Cardiac septum (tissue), 1 donor: ENCODE measurements around the gene LAMTOR3. TPM values are rescaled to one million over a fixed set of nuclear protein-coding genes. Genes with fewer than 3 reads are reported as not detected.

Experiments
- DNase-seq: peaks from one replicate; pipeline ENCODE4 v3.0.0-alpha.2; 2020; ENCODE audit warnings: low spot score
- intact Hi-C: fragments of 100-400 bp; cut with DNase I; formaldehyde crosslinking; loops from one replicate; pipeline ENCODE4 v1.14.0; 2022
- total RNA-seq: library from RNA; stranded (reverse); fragmentation: NEBNext Ultra II Directional; extraction: Animal tissue kit (Norgen Biotek cat#: 25700); gene quantifications from one replicate; pipeline ENCODE4 v1.2.1, GENCODE V29; 2021
- donor health status: DM: no; HTN: no; CAD: no.

LAMTOR3 gene
- total RNA-seq, 1 donor from 2014 or later = 26.4 TPM

DNA sequence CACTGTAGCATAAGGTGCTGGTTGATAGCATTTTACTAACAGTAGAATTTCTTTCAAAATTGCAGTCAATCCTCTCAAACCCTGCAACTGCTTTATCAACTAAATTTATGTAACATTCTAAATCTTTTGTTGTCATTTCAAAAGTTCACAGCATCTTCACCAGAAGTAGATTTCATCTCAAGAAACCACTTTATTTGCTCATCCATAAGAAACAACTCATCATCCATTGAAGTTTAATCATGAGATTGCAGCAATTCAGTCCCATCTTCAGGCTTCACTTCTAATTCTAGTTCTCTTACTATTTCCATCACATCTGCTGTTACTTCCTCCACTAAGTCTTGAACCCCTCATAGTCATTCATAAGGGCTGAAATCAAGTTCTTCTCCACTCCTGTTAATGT, 21.7 kb downstream of the LAMTOR3 start:
- no peak for DNase-seq
- intact Hi-C loops = no loop called here

DNA sequence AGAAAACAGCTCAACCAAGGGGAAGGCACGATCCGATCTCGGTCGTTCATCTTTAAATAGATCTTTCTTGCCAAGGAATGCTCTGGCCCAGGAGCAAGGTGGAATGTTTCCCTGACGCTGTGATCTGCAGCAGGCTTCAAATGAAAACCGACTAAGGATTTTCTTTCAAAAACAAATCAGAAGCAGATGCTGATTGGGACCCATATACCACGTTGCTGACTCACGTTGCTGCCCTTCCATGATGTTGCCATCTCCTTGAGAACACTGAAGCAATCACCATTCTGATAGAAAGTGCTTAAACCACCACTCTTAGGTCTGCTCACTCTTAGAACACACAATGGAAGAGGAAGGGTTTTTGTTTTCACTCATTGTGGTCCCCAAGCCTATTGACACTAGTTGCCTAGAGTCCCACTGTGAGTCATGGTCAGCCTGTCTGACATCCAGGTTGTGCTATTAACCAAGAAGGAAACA, 26.1 kb downstream of the LAMTOR3 start:
- DNase-seq = no peak
- intact Hi-C loops = no loop called here

DNA sequence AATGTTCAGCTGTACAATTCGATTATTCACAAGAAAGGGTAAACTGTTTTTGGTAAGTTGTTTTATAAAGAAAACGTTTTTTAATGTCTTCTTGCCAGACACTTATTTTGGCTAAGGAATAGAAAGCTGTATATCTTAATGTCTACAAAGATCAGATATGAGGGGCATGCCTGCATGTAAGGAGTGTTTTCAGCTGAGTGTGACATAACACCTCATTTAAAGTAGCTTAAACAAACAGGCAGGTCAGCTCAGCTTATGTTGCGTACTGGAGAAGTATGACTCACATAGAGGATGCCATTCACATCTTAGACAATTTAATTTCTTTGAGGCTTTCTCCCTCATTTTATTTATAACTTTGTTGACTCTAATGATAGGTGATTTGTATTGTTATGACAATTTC, 30.4 kb downstream of the LAMTOR3 start:
- DNase-seq = no peak
- intact Hi-C loops = no loop called here

DNA sequence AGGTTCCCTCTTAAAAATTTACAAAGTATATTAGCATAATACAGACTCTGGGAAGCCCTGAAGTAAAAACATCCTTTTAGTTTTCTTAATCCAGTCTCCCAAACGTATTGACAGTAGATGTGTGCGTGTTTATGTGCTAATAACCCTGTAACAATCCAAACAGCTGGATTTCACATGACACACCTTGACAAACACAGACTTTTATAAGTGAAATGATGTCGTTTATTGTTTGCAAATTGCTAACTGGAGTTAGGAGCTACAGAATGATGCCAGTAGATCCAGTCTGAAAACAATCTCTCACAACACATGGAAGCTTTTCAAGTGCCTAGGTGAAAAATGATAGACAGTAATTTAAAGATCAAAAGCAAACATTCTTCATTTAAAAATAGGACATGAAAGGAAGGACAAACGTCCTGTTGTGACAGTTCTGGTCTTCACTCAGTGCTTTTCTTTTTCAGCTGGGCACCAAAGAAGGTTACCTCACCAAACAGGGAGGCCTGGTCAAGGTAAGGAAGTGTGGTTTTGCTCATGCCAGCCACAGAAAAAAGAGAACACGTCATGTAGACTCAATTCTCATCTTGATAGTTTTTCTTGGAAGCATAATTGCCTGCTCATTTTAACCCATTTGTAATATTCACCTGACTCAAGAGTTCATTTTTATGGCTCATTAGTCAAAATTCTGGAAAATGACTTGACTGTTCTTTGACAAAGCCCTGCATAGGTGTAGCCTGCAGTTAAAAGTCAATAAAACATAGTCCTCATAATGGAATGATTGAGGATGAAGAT, 32.9 kb downstream of the LAMTOR3 start:
- no peak for DNase-seq
- intact Hi-C loops = no loop called here

DNA sequence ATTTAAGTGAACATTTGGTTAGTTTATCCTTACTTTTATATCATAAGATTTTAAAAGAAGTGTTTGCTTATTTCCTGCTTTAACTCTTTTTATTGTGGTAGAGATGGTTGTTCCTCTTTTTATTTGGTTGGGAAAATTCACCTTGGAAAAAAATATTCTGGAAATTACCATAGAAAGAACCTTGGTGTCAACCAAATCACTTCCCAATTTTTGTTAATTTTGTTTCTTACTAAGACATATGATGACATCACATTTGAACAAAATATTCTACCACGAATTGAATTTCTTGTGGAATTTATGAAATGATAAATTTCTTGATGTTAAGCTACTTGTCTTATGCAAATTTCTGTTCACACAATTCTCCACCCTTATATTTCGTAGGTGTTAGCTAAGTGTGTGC, 33.7 kb downstream of the LAMTOR3 start:
- DNase-seq = no peak
- intact Hi-C loops = no loop called here

DNA sequence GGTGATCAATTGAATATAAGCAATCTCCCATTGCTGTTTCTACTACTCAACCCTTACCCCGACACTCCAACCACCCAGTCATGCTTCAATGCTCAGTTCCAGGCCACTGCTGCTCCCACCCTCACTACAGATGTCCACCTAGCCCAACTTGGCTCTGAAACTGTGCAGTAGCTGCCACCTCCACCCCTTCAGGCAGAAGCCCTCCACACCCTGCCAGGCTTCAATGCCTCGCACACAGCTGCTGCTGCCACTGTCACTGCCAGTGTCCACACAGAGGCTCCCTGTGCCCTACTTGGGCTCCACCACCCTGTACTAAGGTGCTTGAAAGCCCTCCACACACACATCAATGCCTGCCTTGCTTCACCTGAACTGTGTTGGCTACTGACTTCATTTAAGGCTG, 34.6 kb downstream of the LAMTOR3 start:
- intact Hi-C loops = no loop called here
- DNase-seq = no peak

DNA sequence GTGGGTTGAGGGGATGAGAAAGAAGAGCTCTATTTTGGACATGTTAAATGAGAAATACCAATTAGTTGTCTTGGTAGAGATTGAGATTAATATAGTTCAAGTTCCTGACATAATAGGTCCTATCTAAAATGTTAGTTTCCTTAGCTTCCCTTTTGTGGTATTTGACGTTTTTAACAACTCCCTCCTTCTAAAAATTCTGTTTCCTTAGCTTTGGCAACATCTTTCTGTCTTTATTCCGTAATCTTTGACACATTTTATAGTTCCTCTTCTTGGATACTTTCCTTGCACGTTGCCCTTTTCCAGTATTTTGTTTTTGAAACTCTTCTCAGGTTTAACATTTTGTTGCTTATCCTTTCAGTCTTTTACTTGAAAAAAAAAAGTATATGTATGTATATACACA, 36.9 kb downstream of the LAMTOR3 start:
- intact Hi-C loops = no loop called here
- DNase-seq = no peak

DNA sequence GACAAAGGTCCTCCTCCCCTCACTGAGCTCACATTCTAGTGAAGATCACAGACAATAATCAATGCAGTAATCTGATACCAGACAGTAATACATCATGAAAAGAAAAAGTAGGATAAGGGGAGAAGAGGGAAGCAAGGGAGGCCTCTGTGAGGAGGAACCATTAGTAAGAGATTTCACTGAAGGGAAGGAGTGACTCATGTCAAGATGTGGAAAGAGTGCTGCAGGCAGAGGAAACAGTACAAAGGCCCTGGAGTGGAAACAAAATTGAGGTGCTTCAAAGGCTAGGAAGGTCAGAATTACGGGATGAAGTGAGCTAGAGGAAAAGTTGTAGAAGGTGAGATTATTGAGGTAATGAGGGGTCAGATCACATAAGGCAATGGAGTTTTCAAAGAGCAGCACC, 38.1 kb downstream of the LAMTOR3 start:
- no peak for DNase-seq
- intact Hi-C loops = no loop called here

DNA sequence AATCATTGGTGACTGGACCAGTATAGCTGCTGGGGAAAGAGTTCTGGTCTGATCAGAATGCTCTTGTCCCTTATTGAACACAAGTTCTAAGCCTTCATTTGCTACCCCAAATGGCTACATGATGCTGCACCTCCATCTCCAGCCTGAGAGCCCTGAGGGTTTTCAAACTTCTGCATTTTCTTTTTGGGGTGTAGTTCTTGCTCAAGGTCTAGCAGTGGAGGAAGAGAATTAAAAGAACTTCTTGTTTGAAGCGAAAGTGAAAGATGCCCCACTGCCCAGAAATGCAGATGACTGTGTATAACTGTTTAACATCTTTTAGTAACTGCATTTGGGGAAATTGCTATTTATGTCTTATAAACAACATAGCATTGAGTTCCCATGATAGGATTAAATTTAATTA, 38.5 kb downstream of the LAMTOR3 start:
- no peak for DNase-seq
- intact Hi-C loops = no loop called here

DNA sequence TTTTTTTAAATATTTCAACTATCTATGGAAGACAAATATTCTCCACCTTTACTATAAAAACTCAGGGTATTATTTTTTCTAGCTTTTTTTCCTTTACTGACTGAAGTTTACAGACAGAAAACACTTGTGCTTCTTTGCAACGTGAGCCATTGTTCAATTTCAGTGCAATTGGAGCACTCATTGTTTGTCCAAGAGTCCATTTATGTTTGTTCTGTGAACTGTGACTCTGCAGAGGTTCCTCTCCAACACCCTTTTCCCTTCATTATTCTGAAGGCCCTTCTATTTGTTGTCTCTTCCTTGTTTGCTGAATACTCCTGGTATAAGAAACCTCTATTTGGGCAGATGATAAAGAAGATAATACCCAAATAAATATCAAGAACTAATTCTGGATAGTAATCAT, 40.2 kb downstream of the LAMTOR3 start:
- DNase-seq = no peak
- intact Hi-C loops = no loop called here

DNA sequence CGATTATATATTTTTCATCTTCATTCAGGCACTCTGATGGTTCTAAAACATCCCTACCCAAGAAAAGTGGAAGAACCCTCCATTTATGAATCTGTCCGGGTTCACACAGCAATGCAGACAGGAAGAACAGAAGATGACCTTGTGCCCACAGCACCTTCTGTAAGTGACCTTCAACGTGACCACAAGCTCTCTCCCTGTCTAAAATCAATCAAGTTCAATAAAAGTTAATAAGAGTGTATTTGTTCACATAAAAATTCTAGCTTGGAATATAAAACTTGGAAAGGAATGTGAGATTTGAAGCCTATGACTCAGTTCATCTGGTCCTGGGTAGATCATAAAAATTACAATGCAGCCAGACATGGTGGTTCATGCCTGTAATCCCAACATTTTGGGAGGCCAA, 41.0 kb downstream of the LAMTOR3 start:
- no peak for DNase-seq
- intact Hi-C loops = no loop called here

DNA sequence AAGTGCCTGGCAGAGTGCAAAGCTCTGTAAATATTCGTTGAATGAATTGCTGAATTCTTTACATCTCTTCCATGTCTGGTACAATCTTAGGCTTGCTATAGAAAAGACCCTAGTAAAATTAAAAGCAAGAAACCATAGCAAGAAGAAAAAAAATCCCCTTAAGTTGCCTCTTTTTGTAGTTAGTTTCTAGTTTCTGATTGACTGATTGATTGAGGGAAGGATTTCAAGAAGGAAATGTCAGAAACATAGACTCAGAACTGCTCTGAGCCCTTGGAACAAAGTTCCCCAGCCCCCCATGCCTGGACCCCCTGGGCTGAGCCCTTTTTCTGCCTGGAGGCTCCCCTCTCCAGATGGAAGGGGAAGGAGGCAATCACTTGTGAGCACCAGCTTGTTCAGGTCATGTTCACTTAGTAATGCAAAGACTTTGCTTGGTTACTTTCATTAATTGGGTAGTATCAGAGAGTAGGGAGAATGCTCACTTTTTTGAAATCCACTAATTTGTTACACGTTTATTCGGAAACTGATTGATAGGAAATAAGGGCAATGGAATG, 42.0 kb downstream of the LAMTOR3 start:
- intact Hi-C loops = no loop called here
- no peak for DNase-seq

DNA sequence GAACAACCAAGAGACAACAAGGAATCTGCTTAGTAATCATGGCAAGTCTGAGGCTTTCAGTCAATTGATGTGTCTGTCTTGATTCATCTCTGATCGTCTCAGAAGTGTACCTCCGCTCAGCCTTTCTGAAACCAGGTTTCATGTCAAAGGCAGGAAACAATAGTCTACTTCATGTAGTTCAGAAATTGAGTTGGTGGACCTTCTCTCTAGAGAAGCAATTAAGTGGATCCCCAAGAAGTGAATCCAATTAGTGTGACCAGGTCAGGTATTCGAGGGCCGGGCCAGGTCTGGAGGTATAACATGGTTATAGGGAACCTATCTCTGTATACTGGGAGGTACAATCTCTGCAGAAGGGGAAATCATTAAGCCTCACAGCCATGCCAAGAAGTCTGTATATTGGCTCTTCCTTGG, 45.6 kb downstream of the LAMTOR3 start:
- no peak for DNase-seq
- intact Hi-C loops = no loop called here

DNA sequence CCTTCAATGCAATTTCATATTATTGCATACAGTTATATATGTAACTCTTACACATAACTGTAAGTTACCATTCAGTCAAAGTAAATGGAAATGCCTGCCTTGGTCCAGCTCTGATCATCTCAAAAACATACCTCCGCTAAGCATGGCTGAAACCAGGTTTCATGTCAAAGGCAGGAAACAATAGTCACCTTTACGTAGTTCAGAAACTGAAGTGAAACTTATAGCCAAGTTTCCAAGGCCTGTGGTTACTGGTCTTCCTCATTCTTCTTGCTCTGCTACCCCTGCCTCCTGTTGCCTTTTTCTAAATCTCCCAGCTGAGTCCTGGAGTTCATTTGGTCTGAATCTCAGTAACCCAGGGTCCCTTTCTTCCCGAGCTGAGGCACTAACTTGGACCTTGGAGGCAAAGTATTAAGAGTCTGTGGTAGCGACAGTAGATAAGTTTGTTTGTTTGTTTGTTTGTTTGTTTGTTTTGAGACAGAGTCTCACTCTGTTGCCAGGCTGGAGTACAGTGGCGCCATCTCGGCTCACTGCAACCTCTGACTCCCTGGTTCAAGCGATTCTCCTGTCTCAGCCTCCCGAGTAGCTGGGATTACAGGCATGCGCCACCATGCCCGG, 46.8 kb downstream of the LAMTOR3 start:
- DNase-seq = no peak

DNA sequence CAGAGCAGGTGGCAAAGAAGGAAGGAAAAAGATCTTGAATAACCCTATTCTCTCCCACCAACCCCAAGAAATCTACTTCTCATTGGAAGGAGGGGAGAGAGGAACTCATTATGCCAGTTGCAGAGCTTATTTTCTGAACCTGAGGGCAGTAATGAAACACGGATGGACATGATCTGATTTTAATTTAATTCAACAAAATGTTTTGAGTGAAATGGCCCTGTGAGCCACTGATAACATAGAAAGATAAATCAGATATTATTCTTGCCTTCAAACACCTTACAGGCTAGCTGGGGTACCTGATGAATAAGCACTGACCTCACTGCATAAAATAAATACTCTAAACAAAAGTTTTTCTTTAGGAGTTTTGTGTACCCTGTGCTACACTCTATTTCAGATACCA, 47.3 kb downstream of the LAMTOR3 start:
- intact Hi-C loops = no loop called here
- no peak for DNase-seq

More for the DNA sequence above, 46.8 kb downstream of the LAMTOR3 start:
- intact Hi-C loops = no loop called here

DNA sequence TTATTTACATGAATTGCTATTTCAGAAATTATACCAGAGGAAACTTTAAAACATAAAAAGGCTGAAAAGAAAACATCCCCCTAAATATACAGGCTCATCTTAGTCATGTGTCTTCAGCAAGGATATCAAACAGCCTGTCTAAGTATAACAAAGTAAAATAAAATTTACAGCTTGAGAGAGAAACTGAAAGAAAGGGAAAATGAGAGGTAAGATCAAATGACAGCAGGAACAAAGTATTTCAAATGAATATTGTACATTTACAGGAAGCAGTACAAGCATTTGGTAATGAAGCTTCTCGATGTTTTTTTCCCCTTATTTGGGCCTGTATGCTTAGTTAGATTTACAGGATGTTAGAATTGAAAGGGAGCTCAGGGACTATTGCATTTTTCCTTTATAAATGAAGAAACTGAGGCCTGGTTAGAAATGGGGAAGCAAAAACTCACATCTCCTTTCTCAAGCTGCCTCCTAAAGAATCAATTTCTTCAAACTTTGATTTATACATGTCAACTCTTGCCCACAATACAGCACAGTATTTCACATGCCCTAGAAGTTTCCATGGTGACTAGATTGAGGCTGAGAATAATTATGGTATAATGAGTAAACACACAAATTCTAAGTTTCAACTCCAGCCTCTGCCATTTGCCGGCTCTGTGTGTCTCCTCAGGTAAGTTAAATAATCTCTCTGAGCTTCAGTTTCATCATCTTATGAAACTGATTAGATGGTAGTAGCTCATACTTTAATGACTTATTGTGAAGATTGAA, 48.3 kb downstream of the LAMTOR3 start:
- no peak for DNase-seq
- intact Hi-C loops = no loop called here

DNA sequence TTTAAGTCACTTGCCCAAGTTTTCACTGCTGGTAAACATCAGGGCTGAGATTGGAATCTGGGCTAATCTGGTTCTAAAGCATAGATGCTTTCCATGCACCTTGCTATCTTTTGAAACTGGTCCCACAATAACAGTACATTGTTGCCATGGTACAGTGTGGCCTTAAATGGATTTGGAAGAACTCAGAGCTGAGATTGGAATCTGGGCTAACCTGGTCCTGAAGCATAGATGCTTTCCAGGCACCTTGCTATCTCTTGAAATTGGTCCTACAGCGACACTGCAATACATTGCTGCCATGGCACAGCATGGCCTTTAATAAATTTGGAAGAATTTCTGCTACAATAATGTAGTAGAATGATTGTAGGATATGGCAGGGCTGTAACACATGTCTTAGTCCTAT, 49.0 kb downstream of the LAMTOR3 start:
- no peak for DNase-seq
- intact Hi-C loops = no loop called here

DNA sequence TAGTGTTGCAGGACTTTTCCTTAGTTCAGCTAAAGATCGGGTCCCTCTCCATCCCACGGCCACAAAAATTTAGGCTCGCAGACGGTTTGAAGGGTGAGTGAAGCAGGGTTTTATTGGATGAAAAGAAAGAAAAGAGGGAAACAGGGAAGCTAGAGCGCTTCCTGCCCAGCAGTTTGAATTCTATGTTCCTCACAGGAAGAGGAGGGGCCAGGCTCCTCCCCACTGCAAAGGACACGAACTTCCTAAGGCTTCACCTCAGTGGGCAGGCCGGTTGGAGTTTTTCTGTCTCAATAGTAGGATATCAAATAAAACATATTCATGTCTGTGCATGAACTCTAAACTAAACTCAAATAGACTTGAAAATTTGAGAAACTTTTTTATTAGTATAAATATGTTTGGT, 50.2 kb downstream of the LAMTOR3 start:
- DNase-seq = no peak
- intact Hi-C loops = no loop called here

DNA sequence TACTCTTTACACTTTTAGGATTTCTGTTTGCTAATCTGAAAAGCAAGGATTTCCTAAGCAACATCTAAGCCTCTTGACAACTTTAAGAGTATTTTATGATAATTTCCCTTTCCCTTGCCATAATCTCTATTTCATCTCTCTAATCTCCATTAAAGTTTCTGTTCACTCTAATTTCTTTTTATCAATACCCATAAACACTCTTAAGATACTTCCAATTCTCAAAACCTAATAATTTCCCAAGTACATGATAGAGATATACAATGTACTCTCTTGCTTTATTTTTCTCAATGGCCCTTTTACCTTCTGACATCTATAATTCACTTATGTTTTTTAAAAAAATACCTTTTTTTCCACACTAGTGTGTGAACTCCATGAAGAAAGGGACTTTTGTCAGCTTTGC, 50.8 kb downstream of the LAMTOR3 start:
- intact Hi-C loops = no loop called here
- no peak for DNase-seq

DNA sequence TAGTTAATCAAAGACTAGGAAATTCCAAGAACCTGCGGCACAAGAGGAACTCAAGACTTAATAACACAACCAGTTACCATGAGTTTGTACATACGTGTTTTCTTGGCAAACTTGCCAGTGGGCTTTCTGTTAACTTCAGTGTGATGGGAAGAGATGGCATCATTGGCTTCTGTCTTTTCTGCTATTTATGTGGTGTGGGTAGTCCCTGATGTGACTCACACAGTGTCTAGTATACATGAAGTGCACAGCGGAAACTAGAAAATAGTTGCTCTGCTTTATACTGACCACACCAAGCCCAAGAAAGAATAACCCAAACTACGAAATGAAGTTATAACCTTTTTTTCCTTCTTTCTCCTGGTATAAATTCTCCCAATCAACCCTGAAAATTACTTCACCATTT, 53.1 kb downstream of the LAMTOR3 start:
- intact Hi-C loops = no loop called here
- no peak for DNase-seq
